Measurements from ENCODE around the gene MAPRE2.

MAPRE2 gene

DNA sequence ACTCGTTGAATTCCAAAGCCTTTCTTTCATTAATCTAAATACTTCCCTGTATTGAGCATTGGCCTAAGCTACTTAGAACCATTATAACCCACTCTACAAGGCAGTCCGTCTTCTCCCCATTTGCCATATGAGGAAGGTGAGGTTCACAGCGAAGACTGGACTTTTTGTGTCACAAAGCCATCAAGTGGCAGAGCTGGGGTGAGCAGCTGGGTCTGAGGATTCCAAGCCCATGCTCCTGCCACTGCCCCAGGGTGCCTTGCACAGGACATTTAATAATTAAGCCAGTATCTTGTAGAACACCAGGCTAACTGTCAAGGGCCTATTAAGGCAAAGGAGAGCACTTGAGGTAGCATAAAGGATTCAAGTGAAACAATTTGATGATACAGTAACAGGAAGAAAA, 130.8 kb downstream of the MAPRE2 start:
- TF ChIP-seq, protein P1, sequence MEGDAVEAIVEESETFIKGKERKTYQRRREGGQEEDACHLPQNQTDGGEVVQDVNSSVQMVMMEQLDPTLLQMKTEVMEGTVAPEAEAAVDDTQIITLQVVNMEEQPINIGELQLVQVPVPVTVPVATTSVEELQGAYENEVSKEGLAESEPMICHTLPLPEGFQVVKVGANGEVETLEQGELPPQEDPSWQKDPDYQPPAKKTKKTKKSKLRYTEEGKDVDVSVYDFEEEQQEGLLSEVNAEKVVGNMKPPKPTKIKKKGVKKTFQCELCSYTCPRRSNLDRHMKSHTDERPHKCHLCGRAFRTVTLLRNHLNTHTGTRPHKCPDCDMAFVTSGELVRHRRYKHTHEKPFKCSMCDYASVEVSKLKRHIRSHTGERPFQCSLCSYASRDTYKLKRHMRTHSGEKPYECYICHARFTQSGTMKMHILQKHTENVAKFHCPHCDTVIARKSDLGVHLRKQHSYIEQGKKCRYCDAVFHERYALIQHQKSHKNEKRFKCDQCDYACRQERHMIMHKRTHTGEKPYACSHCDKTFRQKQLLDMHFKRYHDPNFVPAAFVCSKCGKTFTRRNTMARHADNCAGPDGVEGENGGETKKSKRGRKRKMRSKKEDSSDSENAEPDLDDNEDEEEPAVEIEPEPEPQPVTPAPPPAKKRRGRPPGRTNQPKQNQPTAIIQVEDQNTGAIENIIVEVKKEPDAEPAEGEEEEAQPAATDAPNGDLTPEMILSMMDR (IDR thresholded peaks at IDR 0.05; ENCODE audit: borderline replicate concordance, control extremely low read depth, extremely low read depth, insufficient read depth, missing control alignments), result no peak
- DNase-seq (ENCODE audit: low spot score), result no peak
- in situ Hi-C loops (cut with MboI; ENCODE audit: low sequenced_read_pairs, unreplicated experiment), result no loop called here

DNA sequence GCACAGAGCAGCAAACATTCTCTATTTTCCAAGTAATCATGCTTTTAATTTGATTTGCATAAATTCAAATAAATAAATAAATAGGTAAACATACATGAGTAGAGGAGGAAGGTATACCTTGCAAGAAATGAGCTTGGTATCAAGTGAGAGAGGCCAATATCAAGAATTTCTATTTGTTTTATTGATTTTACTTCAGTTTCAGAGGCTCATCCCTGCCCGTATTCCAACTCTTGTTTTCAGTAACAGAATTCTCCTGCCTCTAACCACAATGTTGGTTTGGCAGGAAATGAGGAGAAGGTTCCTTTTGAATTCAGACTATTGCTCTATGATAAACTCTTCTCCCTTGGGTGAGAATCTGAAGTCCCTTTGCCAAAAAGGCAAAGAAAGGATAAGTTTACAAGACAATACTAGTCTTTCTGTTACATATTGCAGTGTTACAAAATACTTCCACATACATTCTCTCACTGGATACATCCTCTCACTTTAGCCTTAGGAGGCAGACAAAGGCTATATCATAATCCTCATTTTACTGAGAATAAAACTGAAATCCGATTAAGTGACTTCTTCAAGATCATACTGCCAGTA, 131.3 kb downstream of the MAPRE2 start:
- in situ Hi-C loops (cut with MboI; ENCODE audit: low sequenced_read_pairs, unreplicated experiment), result no loop called here
- DNase-seq (ENCODE audit: low spot score), result no peak
- TF ChIP-seq, protein P1 (IDR thresholded peaks at IDR 0.05; ENCODE audit: borderline replicate concordance, control extremely low read depth, extremely low read depth, insufficient read depth, missing control alignments), result no peak

DNA sequence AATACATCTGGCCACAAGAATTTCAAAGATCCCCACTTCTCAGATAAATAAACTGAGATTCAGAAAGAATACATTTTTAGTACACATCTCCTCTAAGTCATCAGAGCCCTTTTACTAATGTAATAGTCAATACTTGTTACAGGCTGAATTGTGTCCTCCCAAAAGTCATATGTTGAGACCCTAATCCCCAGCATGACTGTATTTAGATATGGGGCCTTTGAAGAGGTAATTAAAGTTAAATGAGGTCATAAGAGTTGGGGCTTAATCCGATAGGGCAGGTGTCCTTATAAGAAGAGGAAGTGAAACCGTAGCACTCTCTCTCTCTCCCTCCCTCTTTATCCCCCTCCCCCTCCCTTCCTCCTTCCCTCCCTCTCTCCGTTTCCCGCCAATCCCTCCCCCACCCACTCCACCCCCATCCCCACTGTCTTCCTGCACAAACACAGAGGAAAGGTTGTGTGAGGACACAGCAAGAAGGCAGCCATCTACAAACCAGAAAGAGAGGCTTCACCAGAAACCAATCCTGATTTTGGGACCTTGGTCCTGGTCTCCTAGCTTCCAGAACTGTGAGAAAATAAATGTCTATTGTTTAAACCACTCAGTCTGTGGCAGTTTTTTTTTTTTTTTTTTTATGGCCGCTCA, 133.0 kb downstream of the MAPRE2 start:
- TF ChIP-seq, protein P1 (IDR thresholded peaks at IDR 0.05; ENCODE audit: borderline replicate concordance, control extremely low read depth, extremely low read depth, insufficient read depth, missing control alignments), result no peak
- DNase-seq (ENCODE audit: low spot score), result no peak
- in situ Hi-C loops (cut with MboI; ENCODE audit: low sequenced_read_pairs, unreplicated experiment), result no loop called here

DNA sequence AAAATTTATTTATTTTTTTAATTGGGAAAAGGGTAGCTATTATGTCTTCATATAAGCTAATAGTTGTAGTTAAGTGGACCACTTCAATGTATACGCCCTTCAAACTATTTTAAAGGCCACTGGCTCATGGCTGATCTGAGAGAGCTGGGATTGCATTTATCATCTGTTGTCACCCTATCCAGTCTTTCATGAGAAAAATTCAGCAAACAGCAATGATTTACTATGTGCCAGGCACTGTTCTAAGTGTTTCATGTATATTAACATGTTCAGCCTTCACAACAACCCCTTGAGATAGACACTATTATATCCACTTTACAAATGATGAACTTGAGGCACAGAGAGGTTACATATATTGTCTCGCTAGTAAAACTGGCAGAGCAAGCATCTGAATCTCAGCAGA, 133.5 kb downstream of the MAPRE2 start:
- TF ChIP-seq, protein P1 (IDR thresholded peaks at IDR 0.05; ENCODE audit: borderline replicate concordance, control extremely low read depth, extremely low read depth, insufficient read depth, missing control alignments), result no peak
- no peak for DNase-seq (ENCODE audit: low spot score)
- in situ Hi-C loops (cut with MboI; ENCODE audit: low sequenced_read_pairs, unreplicated experiment), result no loop called here

DNA sequence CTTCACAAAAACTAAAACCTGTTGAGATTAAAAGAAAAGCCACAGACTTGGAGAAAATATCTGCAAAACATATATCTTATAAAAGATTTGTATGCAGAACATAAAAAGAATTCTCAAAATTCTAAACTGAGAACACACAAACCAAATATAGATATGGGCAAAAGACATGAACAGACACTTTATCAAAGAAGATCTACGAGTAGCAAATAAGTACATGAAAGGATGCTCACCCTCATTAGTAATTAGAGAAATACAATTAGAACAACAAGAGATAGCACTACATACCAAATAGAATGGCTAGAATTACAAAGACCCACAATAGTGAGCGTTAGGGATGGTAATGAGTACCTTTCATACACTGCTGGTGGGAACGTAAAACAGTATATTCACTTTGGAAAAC, 135.7 kb downstream of the MAPRE2 start:
- TF ChIP-seq, protein P1 (IDR thresholded peaks at IDR 0.05; ENCODE audit: borderline replicate concordance, control extremely low read depth, extremely low read depth, insufficient read depth, missing control alignments), result no peak
- DNase-seq (ENCODE audit: low spot score), result no peak
- in situ Hi-C loops (cut with MboI; ENCODE audit: low sequenced_read_pairs, unreplicated experiment), result no loop called here

DNA sequence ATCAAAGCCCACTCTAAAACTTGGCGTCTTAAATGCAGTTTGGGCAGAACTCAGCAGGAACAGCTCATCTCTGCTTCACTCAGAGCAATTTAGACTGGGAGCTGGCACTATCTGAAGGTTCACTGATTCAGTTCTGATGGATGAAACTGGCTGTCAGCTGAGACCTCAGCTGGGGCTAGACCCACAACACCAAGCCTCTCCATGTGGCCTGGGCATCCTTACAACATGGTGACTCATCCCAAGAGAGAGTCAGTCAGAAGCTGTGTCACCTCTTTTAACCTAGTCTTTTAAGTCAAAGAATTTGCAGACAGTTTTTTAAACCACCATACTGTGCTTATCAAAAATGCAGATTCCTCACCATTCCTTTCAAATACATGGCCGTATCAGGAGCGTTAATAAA, 137.0 kb downstream of the MAPRE2 start:
- in situ Hi-C loops (cut with MboI; ENCODE audit: low sequenced_read_pairs, unreplicated experiment), result no loop called here
- TF ChIP-seq, protein P1 (IDR thresholded peaks at IDR 0.05; ENCODE audit: borderline replicate concordance, control extremely low read depth, extremely low read depth, insufficient read depth, missing control alignments), result no peak
- DNase-seq (ENCODE audit: low spot score), result no peak
